Fibroblast of lung (primary cell): ENCODE measurements around the gene ETDB.

Source experiments
- EZH2 ChIP-seq: IDR thresholded peaks from 2 replicates; pipeline ENCODE4 v1.5.1; 2012; ENCODE audit warnings: low read length, control low read depth, mild to moderate bottlenecking; ENCODE audit errors: missing control alignments
- TF ChIP-seq, protein P1 (sequence below), 2 donors: IDR thresholded peaks in 1 of 2; conservative IDR thresholded peaks in 1 of 2; 1 replicate in 1 of 2; 2 replicates in 1 of 2; pipeline ENCODE4 v1.5.1; 2011 to 2012; ENCODE audit warnings: low read length in 2 of 2, control low read depth in 1 of 2, inconsistent platforms in 1 of 2, low read depth in 1 of 2, mild to moderate bottlenecking in 1 of 2

DNA sequence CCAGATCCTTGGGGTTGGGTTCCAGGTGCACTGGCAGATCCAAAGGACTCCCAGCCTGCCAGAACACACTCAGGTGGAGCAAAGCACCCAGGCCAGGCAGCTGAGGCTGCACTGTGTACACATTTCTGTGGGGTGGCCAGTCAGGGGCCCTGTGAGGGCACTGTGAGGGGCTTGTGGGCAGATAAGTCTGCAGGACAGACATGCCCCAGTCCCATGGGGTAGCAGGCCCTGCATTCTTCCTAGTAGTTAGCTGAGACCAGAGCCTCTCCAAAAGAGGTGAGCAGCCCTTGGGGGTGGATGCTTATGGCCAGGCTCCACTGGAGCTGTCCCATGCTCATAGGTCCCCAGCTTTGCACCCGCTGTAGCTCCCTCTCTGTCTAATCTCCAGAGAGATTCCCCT, 7.6 kb downstream of the ETDB start:
- TF ChIP-seq, protein P1, sequence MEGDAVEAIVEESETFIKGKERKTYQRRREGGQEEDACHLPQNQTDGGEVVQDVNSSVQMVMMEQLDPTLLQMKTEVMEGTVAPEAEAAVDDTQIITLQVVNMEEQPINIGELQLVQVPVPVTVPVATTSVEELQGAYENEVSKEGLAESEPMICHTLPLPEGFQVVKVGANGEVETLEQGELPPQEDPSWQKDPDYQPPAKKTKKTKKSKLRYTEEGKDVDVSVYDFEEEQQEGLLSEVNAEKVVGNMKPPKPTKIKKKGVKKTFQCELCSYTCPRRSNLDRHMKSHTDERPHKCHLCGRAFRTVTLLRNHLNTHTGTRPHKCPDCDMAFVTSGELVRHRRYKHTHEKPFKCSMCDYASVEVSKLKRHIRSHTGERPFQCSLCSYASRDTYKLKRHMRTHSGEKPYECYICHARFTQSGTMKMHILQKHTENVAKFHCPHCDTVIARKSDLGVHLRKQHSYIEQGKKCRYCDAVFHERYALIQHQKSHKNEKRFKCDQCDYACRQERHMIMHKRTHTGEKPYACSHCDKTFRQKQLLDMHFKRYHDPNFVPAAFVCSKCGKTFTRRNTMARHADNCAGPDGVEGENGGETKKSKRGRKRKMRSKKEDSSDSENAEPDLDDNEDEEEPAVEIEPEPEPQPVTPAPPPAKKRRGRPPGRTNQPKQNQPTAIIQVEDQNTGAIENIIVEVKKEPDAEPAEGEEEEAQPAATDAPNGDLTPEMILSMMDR (conservative IDR thresholded peaks at IDR 0.05 in 1 of 2, IDR thresholded peaks at IDR 0.05 in 1 of 2; ENCODE audit: low read depth in 1 of 2, low read length in 2 of 2), result no peak
- no peak for TF ChIP-seq EZH2
